ENCODE data around the gene NAALAD2. TPM values are rescaled to one million over a fixed set of nuclear protein-coding genes. Genes with fewer than 3 reads are reported as not detected.

NAALAD2 gene
- total and polyA plus RNA-seq, 2 of the 8 experiments (the other 6 are each of a cell fraction or from before 2014, with no cell fraction given) = 2.6 to 3.9 TPM

GRCh38 chr11:90100431-90100830 lies 34.0 kb upstream of the NAALAD2 start:
- no peaks in the 10 kb centered on the region for H3K4me1 ChIP-seq (replicated peaks in 1 of 4; ENCODE audit: control insufficient read depth in 3 of 4, insufficient read depth in 4 of 4, low read length in 3 of 4)
- H3K9ac ChIP-seq (replicated peaks in 1 of 4; ENCODE audit: extremely low read depth in 1 of 4, low read depth in 3 of 4, low read length in 3 of 4) = no peak overlapping the region

More at GRCh38 chr11:90100431-90100830, 34.0 kb upstream of the NAALAD2 start:
- DNase-seq (ENCODE audit: low read depth in 1 of 2, low spot score in 2 of 2) (no peak), FAIRE-seq (no peak)
- H2BK12ac ChIP-seq (ENCODE audit: low read depth, low read length) = no peak overlapping the region
- H4K8ac ChIP-seq (ENCODE audit: extremely low read depth, insufficient read depth, low read length) = no peak overlapping the region
- H2BK120ac ChIP-seq (replicated peaks; ENCODE audit: low read depth, low read length) = no peak overlapping the region
- H2BK5ac ChIP-seq (ENCODE audit: low read depth, low read length) = no peak overlapping the region
- no peak overlapping the region for H4K91ac ChIP-seq (replicated peaks; ENCODE audit: insufficient read length, low read length)
- no peak overlapping the region for H2AFZ ChIP-seq (ENCODE audit: low read length)
- no peaks in the 10 kb centered on the region for H3K79me2 ChIP-seq (ENCODE audit: control insufficient read depth in 1 of 2, insufficient read depth in 2 of 2, low read length in 2 of 2)
- H4K20me1 ChIP-seq (replicated peaks in 1 of 2; ENCODE audit: control insufficient read depth in 1 of 2, insufficient read depth in 2 of 2, low read length in 2 of 2) = no peaks in the 10 kb centered on the region
- H2BK15ac ChIP-seq (ENCODE audit: low read length) = no peak overlapping the region
- no peak overlapping the region for H3K4ac ChIP-seq (replicated peaks; ENCODE audit: insufficient read length, low read depth, low read length)
- 92% methylated on average over 3 of the region's 3 CpGs; no CpG with 5 or more reads in 1 of the 2 experiments for WGBS, 2 experiments (ENCODE audit: extremely low coverage in 1 of 2, insufficient coverage in 1 of 2, insufficient read length in 1 of 2, insufficient replicate concordance in 2 of 2, low coverage in 1 of 2, low lambda C conversion rate in 2 of 2, missing lambda C conversion rate in 1 of 2)
- H2AK5ac ChIP-seq (ENCODE audit: low read depth, low read length) = no peak overlapping the region
- H3K27me3 ChIP-seq (replicated peaks in 1 of 4; ENCODE audit: control insufficient read depth in 3 of 4, extremely low read depth in 1 of 4, insufficient read depth in 3 of 4, low read length in 3 of 4) = no peaks in the 10 kb centered on the region
- no peak overlapping the region for H3K4me3 ChIP-seq (ENCODE audit: extremely low read depth in 1 of 4, insufficient read depth in 2 of 4, low read depth in 3 of 4, low read length in 4 of 4)
- H3K27ac ChIP-seq (ENCODE audit: low read depth, low read length) = no peak overlapping the region
- H3K9me3 ChIP-seq (ENCODE audit: insufficient read depth in 2 of 2, low read depth in 1 of 2, low read length in 1 of 2) = no peaks in the 10 kb centered on the region
- no peak overlapping the region for H4K5ac ChIP-seq (ENCODE audit: insufficient read length, low read depth, low read length)
- no peaks in the 10 kb centered on the region for H3K79me1 ChIP-seq (ENCODE audit: low read depth, low read length)
- H3K36me3 ChIP-seq (ENCODE audit: control insufficient read depth in 2 of 4, insufficient read depth in 4 of 4, low read length in 3 of 4) = no peaks in the 10 kb centered on the region
- TF ChIP-seq SAP30 (IDR thresholded peaks at IDR 0.05; ENCODE audit: insufficient read depth, insufficient replicate concordance, low read length) (no peak), RXRA (IDR thresholded peaks at IDR 0.05; ENCODE audit: insufficient read depth, low read depth, low read length) (no peak), NRF1 (IDR thresholded peaks at IDR 0.05; ENCODE audit: low read depth, low read length) (no peak), PHF8 (conservative IDR thresholded peaks at IDR 0.05; ENCODE audit: low read depth, low read length) (no peak)
- H3K56ac ChIP-seq (replicated peaks; ENCODE audit: insufficient read length, low read depth, low read length) = no peak overlapping the region
- no peak overlapping the region for H3K18ac ChIP-seq (ENCODE audit: extremely low read depth, low read length)
- no peak overlapping the region for H3K23ac ChIP-seq (ENCODE audit: insufficient read length)
- no peak overlapping the region for H2BK20ac ChIP-seq (ENCODE audit: low read length)
- ChIA-PET CTCF (ENCODE audit: partially characterized antibody) (no interaction called here), POLR2A (ENCODE audit: partially characterized antibody) (no interaction called here)
- H3K4me2 ChIP-seq (ENCODE audit: insufficient read depth in 1 of 2, low read depth in 2 of 2, low read length in 2 of 2) = no peak overlapping the region
- no peaks in the 10 kb centered on the region for H3K23me2 ChIP-seq (ENCODE audit: low read depth, low read length)
- H3K14ac ChIP-seq (ENCODE audit: insufficient read length) = no peak overlapping the region
